WTC11 (cell line): ENCODE results near the gene SLC26A2. TPM values are rescaled to one million over a fixed set of nuclear protein-coding genes. Genes with fewer than 3 reads are reported as not detected.

ENCODE experiments used
- ATAC-seq: fragments of 200-7000 bp; cut with Tn5 transposase; 2 replicates; pipeline ENCODE4 v1.10.0; 2021; ENCODE audit warnings: mild to moderate bottlenecking, moderate library complexity
- CTCF ChIA-PET: fragments of 300-600 bp; sonication (Branson Sonifier 250); formaldehyde crosslinking; loops from one replicate; lab custom pipeline; 2021; ENCODE audit warnings: antibody characterized with exemption; lab: Charles Lee
- POLR2A ChIA-PET: fragments of 350-600 bp; sonication (Branson Sonifier 250); formaldehyde crosslinking; loops from one replicate; lab custom pipeline; 2021; ENCODE audit warnings: antibody characterized with exemption; lab: Charles Lee
- DNase-seq: peaks from one replicate; pipeline ENCODE4 v3.0.0; 2021; ENCODE audit warnings: low spot score
- H3K27ac Mint-ChIP-seq: 2 replicates; pipeline ENCODE4 v1.8.0; 2021; ENCODE audit warnings: mixed read lengths
- H3K27me3 Mint-ChIP-seq: 2 replicates; pipeline ENCODE4 v1.8.0; 2021; ENCODE audit warnings: low read depth, mild to moderate bottlenecking, moderate library complexity, mixed read lengths
- H3K36me3 Mint-ChIP-seq: 2 replicates; pipeline ENCODE4 v1.8.0; 2021; ENCODE audit warnings: mixed read lengths
- H3K4me1 Mint-ChIP-seq: 2 replicates; pipeline ENCODE4 v1.8.0; 2022; ENCODE audit warnings: mixed read lengths
- H3K4me3 Mint-ChIP-seq: 2 replicates; pipeline ENCODE4 v1.8.0; 2021; ENCODE audit warnings: mild to moderate bottlenecking, moderate library complexity, mixed read lengths
- H3K9me3 Mint-ChIP-seq: 2 replicates; pipeline ENCODE4 v1.8.0; 2021; ENCODE audit warnings: mixed read lengths
- CREM ChIP-seq: sonication (generic); formaldehyde crosslinking; IDR thresholded peaks from 2 replicates; pipeline ENCODE4 v1.8.1; 2022; ENCODE audit warnings: mild to moderate bottlenecking, missing genetic modification reagents, moderate library complexity
- EMX1 ChIP-seq: fragments of 250-450 bp; sonication (Bioruptor Pico); IDR thresholded peaks from 2 replicates; pipeline ENCODE4 v1.8.0; 2021; ENCODE audit warnings: mild to moderate bottlenecking
- FOXP1 ChIP-seq: sonication (generic); formaldehyde crosslinking; IDR thresholded peaks from 2 replicates; pipeline ENCODE4 v1.8.0; 2022; ENCODE audit warnings: missing genetic modification reagents, mild to moderate bottlenecking, moderate library complexity, borderline replicate concordance
- IRF2 ChIP-seq: sonication (generic); formaldehyde crosslinking; IDR thresholded peaks from 2 replicates; pipeline ENCODE4 v1.8.0; 2022; ENCODE audit warnings: low read depth, missing genetic modification reagents, borderline replicate concordance
- JAZF1 ChIP-seq: fragments of 250-450 bp; sonication (Bioruptor Pico); IDR thresholded peaks from 2 replicates; pipeline ENCODE4 v1.9.0; 2021; ENCODE audit warnings: moderate library complexity, mild to moderate bottlenecking, inconsistent platforms
- JUN ChIP-seq: sonication (generic); formaldehyde crosslinking; IDR thresholded peaks from 2 replicates; pipeline ENCODE4 v1.8.0; 2023; ENCODE audit warnings: mild to moderate bottlenecking, missing genetic modification reagents
- MYBL2 ChIP-seq: sonication (generic); formaldehyde crosslinking; IDR thresholded peaks from 2 replicates; pipeline ENCODE4 v1.8.1; 2023; ENCODE audit warnings: mild to moderate bottlenecking, moderate library complexity, missing genetic modification reagents
- NR3C1 ChIP-seq: sonication (generic); formaldehyde crosslinking; conservative IDR thresholded peaks from 2 replicates; pipeline ENCODE4 v1.8.1; 2023; ENCODE audit warnings: low read depth, mild to moderate bottlenecking, missing genetic modification reagents
- RELA ChIP-seq: sonication (generic); formaldehyde crosslinking; IDR thresholded peaks from 2 replicates; pipeline ENCODE4 v1.8.1; 2022; ENCODE audit warnings: missing genetic modification reagents, mild to moderate bottlenecking, borderline replicate concordance
- SMAD3 ChIP-seq: sonication (generic); formaldehyde crosslinking; IDR thresholded peaks from 2 replicates; pipeline ENCODE4 v1.8.0; 2022; ENCODE audit warnings: missing genetic modification reagents, mild to moderate bottlenecking, borderline replicate concordance
- TEAD1 ChIP-seq: sonication (generic); formaldehyde crosslinking; IDR thresholded peaks from 2 replicates; pipeline ENCODE4 v1.8.0; 2022; ENCODE audit warnings: mild to moderate bottlenecking, missing genetic modification reagents
- ZNF121 ChIP-seq: sonication (generic); formaldehyde crosslinking; IDR thresholded peaks from 2 replicates; pipeline ENCODE4 v1.8.0; 2023; ENCODE audit warnings: missing genetic modification reagents
- ZNF263 ChIP-seq: sonication (generic); formaldehyde crosslinking; IDR thresholded peaks from 2 replicates; pipeline ENCODE4 v1.8.1; 2022; ENCODE audit warnings: low read depth, mild to moderate bottlenecking, moderate library complexity, missing genetic modification reagents
- total RNA-seq: library from RNA; stranded (reverse); gene quantifications from 3 replicates; pipeline ENCODE4 v1.2.3, GENCODE V29; 2021
- TF ChIP-seq, protein P1 (sequence below): fragments of 200-600 bp; IDR thresholded peaks from 2 replicates; pipeline ENCODE4 v1.8.0; 2022; ENCODE audit warnings: antibody characterized with exemption
- TF ChIP-seq, protein P2 (sequence below): fragments of 250-450 bp; sonication (Bioruptor Pico); IDR thresholded peaks from 2 replicates; pipeline ENCODE4 v1.9.0; 2021; ENCODE audit warnings: mild to moderate bottlenecking
- TF ChIP-seq, protein P3 (sequence below): sonication (generic); formaldehyde crosslinking; IDR thresholded peaks from 2 replicates; pipeline ENCODE4 v1.8.0; 2022; ENCODE audit warnings: mild to moderate bottlenecking, missing genetic modification reagents
- TF ChIP-seq, protein P4 (sequence below): fragments of 250-450 bp; sonication (Bioruptor Pico); IDR thresholded peaks from 2 replicates; pipeline ENCODE4 v1.8.0; 2021; ENCODE audit warnings: mild to moderate bottlenecking
- TF ChIP-seq, protein P5 (sequence below): sonication (generic); formaldehyde crosslinking; IDR thresholded peaks from 2 replicates; pipeline ENCODE4 v1.8.1; 2022; ENCODE audit warnings: mild to moderate bottlenecking, moderate library complexity, missing genetic modification reagents

The SLC26A2 gene
- total RNA-seq, 1 experiment from 2014 or later: 11.1 TPM

DNA sequence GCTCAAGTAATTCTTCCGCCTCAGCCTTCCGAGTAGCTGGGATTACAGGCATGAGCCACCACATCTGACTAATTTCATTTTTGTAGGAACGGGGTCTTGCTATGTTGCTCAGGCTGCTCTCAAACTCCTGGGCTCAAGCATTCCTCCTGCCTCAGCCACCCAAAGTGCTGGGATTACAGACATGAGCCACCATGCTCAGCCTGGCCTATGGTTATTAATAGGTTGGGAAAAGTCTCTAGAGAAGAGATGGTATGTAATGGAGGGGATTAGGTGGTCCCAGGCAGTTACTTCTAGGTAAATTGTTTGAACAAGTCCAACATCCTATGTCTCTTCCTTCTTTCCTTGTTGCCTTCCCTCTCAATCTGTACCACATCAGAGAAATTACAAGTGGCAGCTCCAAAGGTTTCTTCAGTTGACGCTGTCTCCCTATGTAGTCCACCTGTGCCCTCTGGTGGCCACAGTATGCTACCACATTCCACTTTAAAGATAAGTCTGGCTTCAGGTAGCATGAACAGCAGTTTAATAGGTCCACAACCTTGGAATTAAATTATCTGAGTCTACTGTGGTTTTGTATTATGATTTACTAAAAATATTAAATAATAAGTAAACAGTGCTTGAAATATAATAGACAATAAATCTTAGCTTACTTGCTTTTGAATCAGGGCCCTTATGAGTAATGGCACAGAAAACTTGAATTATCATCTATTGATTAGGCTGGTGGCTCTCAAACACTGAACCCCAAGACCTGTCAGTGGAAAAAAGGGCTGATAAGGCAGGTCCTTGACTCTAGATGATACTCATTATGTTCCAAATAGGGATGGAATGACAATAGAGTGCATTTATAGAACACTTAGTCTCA, 30.2 kb downstream of the SLC26A2 start:
- POLR2A ChIA-PET: no interaction called here
- Mint-ChIP-seq H3K27ac (no peak overlapping the region), H3K4me3 (no peak overlapping the region), H3K4me1 (no peaks in the 10 kb centered on the region), H3K27me3 (no peaks in the 10 kb centered on the region), H3K9me3 (no peaks in the 10 kb centered on the region), H3K36me3 (no peaks in the 10 kb centered on the region)
- DNase-seq (peak; percentile 74), ATAC-seq (peak; percentile 94)
- CTCF ChIA-PET: interaction anchor here (0.5 to 5.2 kb wide), 48 partner anchors 8 to 372 kb away, joined by 3 to 76 read pairs (median 4); partner anchors contain the start of genes HMGXB3, SLC26A2 and TIGD6
- TF ChIP-seq MYBL2 (CRISPR knock-in tag): no peak
- TF ChIP-seq, protein P1, sequence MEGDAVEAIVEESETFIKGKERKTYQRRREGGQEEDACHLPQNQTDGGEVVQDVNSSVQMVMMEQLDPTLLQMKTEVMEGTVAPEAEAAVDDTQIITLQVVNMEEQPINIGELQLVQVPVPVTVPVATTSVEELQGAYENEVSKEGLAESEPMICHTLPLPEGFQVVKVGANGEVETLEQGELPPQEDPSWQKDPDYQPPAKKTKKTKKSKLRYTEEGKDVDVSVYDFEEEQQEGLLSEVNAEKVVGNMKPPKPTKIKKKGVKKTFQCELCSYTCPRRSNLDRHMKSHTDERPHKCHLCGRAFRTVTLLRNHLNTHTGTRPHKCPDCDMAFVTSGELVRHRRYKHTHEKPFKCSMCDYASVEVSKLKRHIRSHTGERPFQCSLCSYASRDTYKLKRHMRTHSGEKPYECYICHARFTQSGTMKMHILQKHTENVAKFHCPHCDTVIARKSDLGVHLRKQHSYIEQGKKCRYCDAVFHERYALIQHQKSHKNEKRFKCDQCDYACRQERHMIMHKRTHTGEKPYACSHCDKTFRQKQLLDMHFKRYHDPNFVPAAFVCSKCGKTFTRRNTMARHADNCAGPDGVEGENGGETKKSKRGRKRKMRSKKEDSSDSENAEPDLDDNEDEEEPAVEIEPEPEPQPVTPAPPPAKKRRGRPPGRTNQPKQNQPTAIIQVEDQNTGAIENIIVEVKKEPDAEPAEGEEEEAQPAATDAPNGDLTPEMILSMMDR: peak; percentile 88

DNA sequence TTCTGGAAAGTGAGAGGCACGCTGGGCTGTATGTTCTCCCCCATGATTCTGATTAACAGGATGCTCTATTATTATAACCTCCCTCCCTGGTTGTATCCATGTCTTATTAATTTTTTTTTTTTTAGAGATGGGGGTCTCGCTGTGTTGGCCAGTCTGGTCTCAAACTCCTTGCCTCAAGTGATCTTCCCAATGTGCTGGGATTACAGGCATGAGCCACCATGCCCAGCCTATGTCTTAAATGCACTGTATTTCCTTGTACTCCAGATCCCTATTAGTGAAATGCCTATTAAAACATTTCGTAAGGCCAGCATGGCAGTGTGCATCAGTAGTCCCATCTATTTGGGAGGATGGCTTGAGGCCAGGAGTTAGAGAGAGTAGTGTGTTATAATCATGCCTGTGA, 32.9 kb downstream of the SLC26A2 start:
- Mint-ChIP-seq H3K27ac (no peak overlapping the region), H3K9me3 (no peaks in the 10 kb centered on the region), H3K4me3 (no peak overlapping the region), H3K4me1 (no peaks in the 10 kb centered on the region), H3K36me3 (no peaks in the 10 kb centered on the region), H3K27me3 (no peaks in the 10 kb centered on the region)
- DNase-seq (no peak), ATAC-seq (no peak)
- POLR2A ChIA-PET: no interaction called here
- TF ChIP-seq, protein P2, sequence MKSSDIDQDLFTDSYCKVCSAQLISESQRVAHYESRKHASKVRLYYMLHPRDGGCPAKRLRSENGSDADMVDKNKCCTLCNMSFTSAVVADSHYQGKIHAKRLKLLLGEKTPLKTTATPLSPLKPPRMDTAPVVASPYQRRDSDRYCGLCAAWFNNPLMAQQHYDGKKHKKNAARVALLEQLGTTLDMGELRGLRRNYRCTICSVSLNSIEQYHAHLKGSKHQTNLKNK (CRISPR knock-in tag): no peak
- 0 out of 2 replicates have a peak, but pooled peaks have one; percentile 22 for TF ChIP-seq ZNF121 (CRISPR knock-in tag)
- CTCF ChIA-PET: interaction anchor here (1.0 to 5.2 kb wide), 8 partner anchors 32 to 357 kb away, joined by 3 to 76 read pairs (median 6); partner anchors contain the start of gene SLC26A2

DNA sequence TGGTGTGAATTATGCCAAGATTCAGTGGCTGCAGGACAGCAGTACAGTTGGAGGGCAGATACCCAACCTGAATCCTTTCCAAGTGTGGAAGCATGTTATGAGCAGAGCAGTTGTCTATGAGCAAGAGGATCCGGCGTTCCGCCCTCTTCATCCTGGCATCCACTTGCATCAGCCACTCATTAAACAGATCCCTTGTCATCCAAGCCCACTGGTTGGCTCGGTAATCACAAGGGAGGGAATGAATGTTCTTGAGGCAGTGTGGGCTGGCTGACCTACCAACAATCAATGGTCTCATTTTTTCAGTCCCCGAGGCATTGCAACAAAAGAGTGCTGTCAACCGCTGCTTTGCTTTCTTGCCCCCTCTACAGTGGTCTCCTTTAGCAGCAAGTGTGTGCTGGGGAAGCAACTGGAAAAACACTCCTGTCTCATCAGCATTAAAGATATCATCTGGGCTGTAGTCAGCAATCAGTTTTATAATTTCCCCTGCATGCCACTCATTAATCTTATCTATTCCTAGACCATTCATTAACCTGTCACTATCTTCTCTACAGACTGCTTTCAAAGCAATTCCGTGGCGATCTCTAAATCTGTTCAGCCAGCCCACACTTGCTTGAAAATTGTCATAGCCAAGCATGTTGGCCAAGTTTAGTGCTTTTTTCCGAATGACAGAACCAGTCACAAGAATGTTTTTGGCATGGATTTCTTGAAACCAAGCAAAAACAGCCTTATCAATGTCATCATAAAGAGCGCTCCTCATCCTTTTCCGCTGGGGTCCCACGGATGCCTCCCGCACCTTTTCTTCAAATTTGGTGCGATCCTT, 35.0 kb downstream of the SLC26A2 start:
- DNase-seq (no peak), ATAC-seq (no peak)
- ChIA-PET POLR2A (no interaction called here), CTCF (no interaction called here)
- Mint-ChIP-seq H3K4me1 (peaks cover 12% of the 10 kb centered on the region), H3K27me3 (no peaks in the 10 kb centered on the region), H3K27ac (no peak overlapping the region), H3K4me3 (no peak overlapping the region), H3K36me3 (no peaks in the 10 kb centered on the region), H3K9me3 (no peaks in the 10 kb centered on the region)
- TF ChIP-seq IRF2 (CRISPR knock-in tag) (no peak), RELA (CRISPR knock-in tag) (no peak)
- TF ChIP-seq, protein P1: no peak
- TF ChIP-seq, protein P3, sequence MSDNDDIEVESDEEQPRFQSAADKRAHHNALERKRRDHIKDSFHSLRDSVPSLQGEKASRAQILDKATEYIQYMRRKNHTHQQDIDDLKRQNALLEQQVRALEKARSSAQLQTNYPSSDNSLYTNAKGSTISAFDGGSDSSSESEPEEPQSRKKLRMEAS (CRISPR knock-in tag): no peak

DNA sequence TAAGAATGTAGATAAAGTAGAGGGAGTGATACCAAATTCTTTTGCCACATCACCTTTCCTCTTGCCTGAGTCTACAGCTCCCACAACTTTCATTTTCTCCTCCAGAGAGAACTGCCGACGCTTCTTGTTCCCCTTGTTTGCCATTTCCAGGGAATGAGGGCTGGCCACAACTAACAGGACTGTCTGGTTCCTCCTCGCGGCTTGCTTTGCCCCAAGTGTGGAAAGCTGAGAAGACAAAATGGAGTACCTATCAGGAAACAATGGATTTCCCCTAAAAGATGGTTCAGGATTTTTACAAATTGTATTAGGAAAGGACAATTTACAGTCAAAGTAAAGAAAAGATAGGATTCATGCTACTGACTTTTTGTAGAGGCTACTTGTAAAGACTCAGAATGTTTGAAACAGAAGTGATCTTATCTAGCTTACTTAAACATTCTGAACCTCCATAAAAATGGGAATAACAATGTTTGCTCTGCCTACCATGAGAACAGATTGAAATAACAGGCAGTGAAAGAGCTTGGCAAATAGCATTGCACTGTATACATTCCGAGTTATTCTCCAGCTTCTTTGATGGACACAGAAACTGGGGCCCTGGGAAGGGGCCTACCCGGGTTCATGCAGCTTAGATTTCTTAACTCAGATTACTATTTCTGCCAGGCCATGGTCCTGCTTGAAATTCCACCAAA, 35.8 kb downstream of the SLC26A2 start:
- Mint-ChIP-seq H3K4me1 (peaks cover 12% of the 10 kb centered on the region), H3K27me3 (no peaks in the 10 kb centered on the region), H3K9me3 (no peaks in the 10 kb centered on the region), H3K4me3 (no peak overlapping the region), H3K36me3 (no peaks in the 10 kb centered on the region), H3K27ac (no peak overlapping the region)
- ATAC-seq (no peak), DNase-seq (no peak)
- CTCF ChIA-PET: no interaction called here
- POLR2A ChIA-PET: no interaction called here
- TF ChIP-seq NR3C1 (CRISPR knock-in tag) (no peak), TEAD1 (CRISPR knock-in tag) (no peak), JAZF1 (no peak), CREM (CRISPR knock-in tag) (no peak), IRF2 (CRISPR knock-in tag) (no peak), EMX1 (CRISPR knock-in tag) (no peak), JUN (CRISPR knock-in tag) (no peak), SMAD3 (CRISPR knock-in tag) (no peak), FOXP1 (CRISPR knock-in tag) (no peak), ZNF263 (no peak)
- TF ChIP-seq, protein P4, sequence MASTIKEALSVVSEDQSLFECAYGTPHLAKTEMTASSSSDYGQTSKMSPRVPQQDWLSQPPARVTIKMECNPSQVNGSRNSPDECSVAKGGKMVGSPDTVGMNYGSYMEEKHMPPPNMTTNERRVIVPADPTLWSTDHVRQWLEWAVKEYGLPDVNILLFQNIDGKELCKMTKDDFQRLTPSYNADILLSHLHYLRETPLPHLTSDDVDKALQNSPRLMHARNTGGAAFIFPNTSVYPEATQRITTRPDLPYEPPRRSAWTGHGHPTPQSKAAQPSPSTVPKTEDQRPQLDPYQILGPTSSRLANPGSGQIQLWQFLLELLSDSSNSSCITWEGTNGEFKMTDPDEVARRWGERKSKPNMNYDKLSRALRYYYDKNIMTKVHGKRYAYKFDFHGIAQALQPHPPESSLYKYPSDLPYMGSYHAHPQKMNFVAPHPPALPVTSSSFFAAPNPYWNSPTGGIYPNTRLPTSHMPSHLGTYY (CRISPR knock-in tag): no peak
- TF ChIP-seq, protein P5, sequence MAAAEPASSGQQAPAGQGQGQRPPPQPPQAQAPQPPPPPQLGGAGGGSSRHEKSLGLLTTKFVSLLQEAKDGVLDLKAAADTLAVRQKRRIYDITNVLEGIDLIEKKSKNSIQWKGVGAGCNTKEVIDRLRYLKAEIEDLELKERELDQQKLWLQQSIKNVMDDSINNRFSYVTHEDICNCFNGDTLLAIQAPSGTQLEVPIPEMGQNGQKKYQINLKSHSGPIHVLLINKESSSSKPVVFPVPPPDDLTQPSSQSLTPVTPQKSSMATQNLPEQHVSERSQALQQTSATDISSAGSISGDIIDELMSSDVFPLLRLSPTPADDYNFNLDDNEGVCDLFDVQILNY: no peak
